ENCODE data around the gene LDHAL6A. TPM values are rescaled to one million over a fixed set of nuclear protein-coding genes. Genes with fewer than 3 reads are reported as not detected.

The LDHAL6A gene
- total and polyA plus RNA-seq, 2 of the 13 experiments (the other 11 are each of a cell fraction or from before 2014, with no cell fraction given): not detected

GRCh38 chr11:18526521-18527296, 71.1 kb downstream of the LDHAL6A start, which contains the start of gene TSG101 (continued):
- TF ChIP-seq NR2C2 (CRISPR knock-in tag; IDR thresholded peaks at IDR 0.05; ENCODE audit: borderline replicate concordance) (peak; percentile 87), PATZ1 (CRISPR knock-in tag; IDR thresholded peaks at IDR 0.05) (peak; percentile 64; the same call in 1 of the 2 replicates), ZBTB8A (CRISPR knock-in tag; IDR thresholded peaks at IDR 0.05; ENCODE audit: borderline replicate concordance, low read depth) (peak; percentile 63; the same call in 1 of the 2 replicates), ZNF674 (CRISPR knock-in tag; IDR thresholded peaks at IDR 0.05; ENCODE audit: low read depth) (no peak), ZNF24 (IDR thresholded peaks at IDR 0.05) (no peak), FOXK2 (IDR thresholded peaks at IDR 0.05) (no peak), ZNF17 (CRISPR knock-in tag; IDR thresholded peaks at IDR 0.05) (no peak), ZNF501 (CRISPR knock-in tag; IDR thresholded peaks at IDR 0.05) (peak; percentile 99), NPAS2 (CRISPR knock-in tag; IDR thresholded peaks at IDR 0.05; ENCODE audit: borderline replicate concordance) (no peak), ARNT (IDR thresholded peaks at IDR 0.05) (no peak), ZNF30 (CRISPR knock-in tag; IDR thresholded peaks at IDR 0.05) (no peak), MEIS1 (CRISPR knock-in tag; IDR thresholded peaks at IDR 0.05; ENCODE audit: borderline replicate concordance) (peak; percentile 83), SRSF9 (IDR thresholded peaks at IDR 0.05; ENCODE audit: borderline replicate concordance, insufficient read depth, low read depth, low read length, poor library complexity, severe bottlenecking) (no peak), CBX5 (CRISPR knock-in tag; IDR thresholded peaks at IDR 0.05; ENCODE audit: borderline replicate concordance) (peak; percentile 66; the same call in 1 of the 2 replicates), HOXA3 (CRISPR knock-in tag; IDR thresholded peaks at IDR 0.05) (peak; percentile 96), RBAK (CRISPR knock-in tag; IDR thresholded peaks at IDR 0.05) (no peak), ZMAT3 (CRISPR knock-in tag; conservative IDR thresholded peaks at IDR 0.05) (no peak; the same call in 1 of the 2 replicates)

Data from HepG2 (cell line).